HG03520 (cell line): ENCODE results near the gene DIPK1A.
"Not testable (repeated sequence)": the region's sequence is repeated elsewhere in the genome, so short reads cannot be mapped to it uniquely, and the experiment has no call there.

ENCODE experiments used
- ATAC-seq: cut with Tn5 transposase; IDR thresholded peaks from one replicate; pipeline ENCODE4 v1.9.1; 2021; ENCODE audit warnings: mild to moderate bottlenecking, moderate library complexity; ENCODE audit not compliant: unreplicated experiment

DIPK1A gene

GRCh38 chr1:92921031-92922023, 39.9 kb downstream of the DIPK1A start:
- no peak for ATAC-seq

GRCh38 chr1:92916899-92917298, 44.4 kb downstream of the DIPK1A start:
- ATAC-seq: no peak

GRCh38 chr1:92915547-92915946, 45.7 kb downstream of the DIPK1A start:
- ATAC-seq: no peak

GRCh38 chr1:92913093-92913819, 48.0 kb downstream of the DIPK1A start:
- no peak for ATAC-seq

- ATAC-seq: no peak
Observed at GRCh38 chr1:92910081-92910480, 51.2 kb downstream of the DIPK1A start.

- no peak for ATAC-seq
Observed at GRCh38 chr1:92909321-92909720, 51.9 kb downstream of the DIPK1A start.

GRCh38 chr1:92907949-92908684, 53.1 kb downstream of the DIPK1A start:
- ATAC-seq: no peak

- no peak for ATAC-seq
Observed at GRCh38 chr1:92903765-92904164, 57.5 kb downstream of the DIPK1A start.

- no peak for ATAC-seq
Observed at GRCh38 chr1:92902406-92902744, 58.9 kb downstream of the DIPK1A start.

- ATAC-seq: no peak
Observed at GRCh38 chr1:92901699-92902405, 59.4 kb downstream of the DIPK1A start.

GRCh38 chr1:92901126-92901525, 60.1 kb downstream of the DIPK1A start:
- ATAC-seq: no peak

- no peak for ATAC-seq
Observed at GRCh38 chr1:92900539-92900938, 60.7 kb downstream of the DIPK1A start.

- no peak for ATAC-seq
Observed at GRCh38 chr1:92899780-92900179, 61.5 kb downstream of the DIPK1A start.

GRCh38 chr1:92898053-92898452, 63.2 kb downstream of the DIPK1A start:
- ATAC-seq: not testable (repeated sequence)

GRCh38 chr1:92887465-92887864, 73.8 kb downstream of the DIPK1A start:
- ATAC-seq: no peak

GRCh38 chr1:92886886-92887419, 74.3 kb downstream of the DIPK1A start:
- no peak for ATAC-seq

GRCh38 chr1:92884195-92884594, 77.1 kb downstream of the DIPK1A start:
- ATAC-seq: no peak

GRCh38 chr1:92883297-92883696, 78.0 kb downstream of the DIPK1A start:
- ATAC-seq: no peak

GRCh38 chr1:92882819-92883218, 78.4 kb downstream of the DIPK1A start:
- ATAC-seq: no peak

GRCh38 chr1:92881391-92881790, 79.9 kb downstream of the DIPK1A start:
- ATAC-seq: no peak
